ENCODE results near the gene PLA2G2C.
"Not testable (repeated sequence)": the region's sequence is repeated elsewhere in the genome, so short reads cannot be mapped to it uniquely, and the experiment has no call there.

PLA2G2C gene

GRCh38 chr1:20185834-20186782 lies at the start of gene PLA2G2C, which contains the start of gene UBXN10:
Gene PLA2G2C, minus strand, starts transcription at chr1:20186518. Its CDS starts 9,155 bp downstream, at chr1:20177363.
Gene UBXN10, plus strand, starts transcription at chr1:20186096. Its CDS starts 4,466 bp downstream, at chr1:20190562.
- no peak for DNase-seq (ENCODE audit: low read depth)

- no peak for DNase-seq (ENCODE audit: low read depth)
Measured at GRCh38 chr1:20234788-20235535, 48.6 kb upstream of the PLA2G2C start.

- DNase-seq (ENCODE audit: low read depth): no peak
Measured at GRCh38 chr1:20233866-20234265, 47.5 kb upstream of the PLA2G2C start.

GRCh38 chr1:20233394-20233793 lies 47.1 kb upstream of the PLA2G2C start:
- no peak for DNase-seq (ENCODE audit: low read depth)

- DNase-seq (ENCODE audit: low read depth): not testable (repeated sequence)
Measured at GRCh38 chr1:20232564-20232963, 46.2 kb upstream of the PLA2G2C start.

GRCh38 chr1:20229171-20229570 lies 42.9 kb upstream of the PLA2G2C start:
- no peak for DNase-seq (ENCODE audit: low read depth)

- no peak for DNase-seq (ENCODE audit: low read depth)
Measured at GRCh38 chr1:20228314-20228825, 42.1 kb upstream of the PLA2G2C start.

- DNase-seq (ENCODE audit: low read depth): no peak
Measured at GRCh38 chr1:20227704-20228103, 41.4 kb upstream of the PLA2G2C start.

GRCh38 chr1:20224546-20224945 lies 38.2 kb upstream of the PLA2G2C start:
- DNase-seq (ENCODE audit: low read depth): no peak

- DNase-seq (ENCODE audit: low read depth): no peak
Measured at GRCh38 chr1:20223551-20224419, 37.5 kb upstream of the PLA2G2C start.

- no peak for DNase-seq (ENCODE audit: low read depth)
Measured at GRCh38 chr1:20223106-20223505, 36.8 kb upstream of the PLA2G2C start.

- no peak for DNase-seq (ENCODE audit: low read depth)
Measured at GRCh38 chr1:20220036-20220435, 33.7 kb upstream of the PLA2G2C start.

- not testable (repeated sequence) for DNase-seq (ENCODE audit: low read depth)
Measured at GRCh38 chr1:20219053-20219452, 32.7 kb upstream of the PLA2G2C start.

- no peak for DNase-seq (ENCODE audit: low read depth)
Measured at GRCh38 chr1:20216574-20216973, 30.3 kb upstream of the PLA2G2C start.

- DNase-seq (ENCODE audit: low read depth): no peak
Measured at GRCh38 chr1:20215716-20216115, 29.4 kb upstream of the PLA2G2C start.

- DNase-seq (ENCODE audit: low read depth): peak; percentile 14
Measured at GRCh38 chr1:20212685-20213331, 26.5 kb upstream of the PLA2G2C start.

GRCh38 chr1:20212085-20212684 lies 25.9 kb upstream of the PLA2G2C start:
- no peak for DNase-seq (ENCODE audit: low read depth)

- no peak for DNase-seq (ENCODE audit: low read depth)
Measured at GRCh38 chr1:20211511-20211931, 25.2 kb upstream of the PLA2G2C start.

- no peak for DNase-seq (ENCODE audit: low read depth)
Measured at GRCh38 chr1:20210736-20211460, 24.6 kb upstream of the PLA2G2C start.

GRCh38 chr1:20209471-20209870 lies 23.2 kb upstream of the PLA2G2C start:
- DNase-seq (ENCODE audit: low read depth): no peak

Data from T-helper 22 cell (primary cell).